Subcutaneous adipose tissue (tissue), 4 donors: ENCODE data around the gene KCNK2. TPM values are rescaled to one million over a fixed set of nuclear protein-coding genes. Genes with fewer than 3 reads are reported as not detected.

Experiments
- CTCF ChIP-seq: fragments of 450-650 bp; IDR thresholded peaks from one replicate; pipeline ENCODE4 v1.5.1; 2016; ENCODE audit warnings: low read depth, mild to moderate bottlenecking, control low read depth, antibody characterized with exemption, moderate library complexity
- total RNA-seq, 4 donors: library from RNA; depleted of rRNA; stranded (reverse); fragments of >200 nt; gene quantifications; one replicate each; pipeline ENCODE4 v1.1.0, GENCODE V29; 2016

KCNK2 gene
- total RNA-seq, 4 donors from 2014 or later = 0.33 to 2.9 (median 1.5) TPM

DNA sequence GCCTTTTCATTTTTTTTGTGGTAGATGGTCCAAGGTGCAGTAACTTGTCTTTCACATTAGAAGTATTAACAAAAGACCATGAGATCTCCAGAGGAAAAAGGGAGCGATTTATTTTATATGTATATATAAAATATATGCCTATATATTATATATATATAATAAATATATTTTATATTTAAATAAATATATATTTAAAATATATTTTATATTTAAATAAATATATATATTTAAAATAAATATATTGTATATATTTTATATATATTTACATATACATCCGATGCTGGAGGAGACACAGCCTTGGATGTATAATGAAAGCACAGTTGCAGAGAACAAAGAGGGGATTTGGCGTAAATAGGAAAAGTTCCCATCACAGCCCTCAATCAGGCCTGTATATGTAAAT is 182.1 kb downstream of the KCNK2 start:
- no peak for TF ChIP-seq CTCF

DNA sequence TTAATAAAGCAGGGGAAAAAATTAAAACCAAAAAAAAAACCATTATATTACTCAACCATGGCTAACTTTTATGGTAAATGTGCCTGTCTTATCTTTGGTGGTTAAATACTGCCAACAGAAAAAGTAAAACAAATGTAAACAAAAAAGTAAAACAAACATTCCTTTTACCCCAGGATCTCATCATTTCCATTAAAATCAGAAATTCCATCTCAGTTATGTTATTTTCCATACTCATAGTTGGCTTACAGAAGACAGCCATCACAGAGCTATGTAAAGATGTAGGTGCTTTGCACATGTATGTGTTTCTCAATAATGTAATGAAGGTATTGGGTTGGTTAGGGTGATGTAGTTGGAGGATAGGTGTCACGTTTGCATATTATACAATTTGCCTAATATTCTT is 185.0 kb downstream of the KCNK2 start:
- no peak for TF ChIP-seq CTCF

DNA sequence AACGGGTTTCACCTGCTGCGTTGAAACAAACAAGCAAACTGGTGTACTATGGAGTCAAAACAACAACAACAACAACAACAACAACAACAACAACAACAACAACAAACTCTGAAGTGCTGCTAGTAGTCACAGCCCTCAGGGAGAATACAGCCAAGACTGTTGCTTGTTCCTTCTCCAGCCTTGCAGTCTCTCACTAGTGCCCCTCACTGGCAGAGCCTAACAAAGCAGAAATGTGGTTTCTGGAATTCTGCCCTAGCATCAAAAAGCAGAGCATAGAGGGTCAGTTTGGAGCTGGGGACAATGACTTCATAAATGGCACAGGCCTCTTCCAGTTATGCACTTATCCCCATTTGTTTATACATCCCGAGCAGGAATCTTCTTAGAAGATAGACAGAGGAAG is 187.4 kb downstream of the KCNK2 start:
- no peak for TF ChIP-seq CTCF

DNA sequence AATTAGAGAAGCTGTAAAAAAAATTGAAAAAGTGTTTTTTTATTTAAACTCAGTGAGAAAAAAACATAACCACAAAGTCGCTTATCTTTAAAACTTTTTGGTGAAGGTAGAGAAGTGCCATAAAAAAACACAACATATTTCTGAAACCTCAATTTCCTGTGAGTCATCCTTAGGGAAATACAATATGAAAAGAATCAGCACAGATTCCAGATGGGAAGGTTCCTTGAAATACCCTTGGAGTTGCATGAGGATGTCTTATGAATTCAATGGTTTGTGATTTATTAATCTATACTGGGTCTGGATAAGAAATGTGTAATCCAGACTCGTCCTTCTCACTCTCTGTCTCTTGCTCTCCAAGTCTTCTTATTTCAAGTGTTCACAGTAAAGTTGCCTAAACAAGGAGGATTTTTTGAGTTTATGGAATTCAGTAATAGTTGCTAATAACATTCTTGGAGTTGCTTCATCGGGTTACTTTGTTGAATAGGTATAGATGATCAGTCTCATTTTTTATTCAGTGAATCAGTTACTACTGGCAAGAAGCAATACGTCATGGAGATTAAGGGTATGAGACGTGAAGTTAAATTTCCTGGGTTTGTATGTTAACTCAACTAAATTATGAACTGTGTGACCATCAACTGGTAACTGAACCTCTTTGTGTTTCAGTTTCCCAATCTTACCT is 191.4 kb downstream of the KCNK2 start:
- no peak for TF ChIP-seq CTCF

DNA sequence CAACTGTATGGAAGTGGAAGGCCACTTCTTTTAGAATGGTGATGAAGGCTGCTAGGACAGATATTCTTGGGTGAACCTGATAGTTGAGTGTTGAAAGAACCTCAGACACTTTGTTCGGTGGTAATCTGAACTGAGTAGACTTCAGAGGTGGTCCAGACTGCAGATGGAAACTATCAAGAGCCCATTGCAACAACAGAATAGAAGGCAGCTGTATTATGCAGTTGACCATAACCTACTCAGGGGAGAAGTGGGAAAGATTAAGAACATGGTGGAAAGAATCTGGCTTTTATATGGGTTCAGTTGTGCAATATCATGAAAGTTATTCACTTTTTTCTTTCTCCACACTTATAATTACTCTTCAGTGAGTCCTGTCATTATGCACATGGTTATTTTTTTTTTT is 194.0 kb downstream of the KCNK2 start:
- TF ChIP-seq CTCF = no peak

GRCh38 chr1:215277532-215277931 is 195.0 kb downstream of the KCNK2 start:
- TF ChIP-seq CTCF = no peak

- no peak for TF ChIP-seq CTCF
Measured at GRCh38 chr1:215279682-215280081, 197.1 kb downstream of the KCNK2 start.
